Adrenal gland (tissue), 12 donors: ENCODE results near the gene PTGES2. TPM values are rescaled to one million over a fixed set of nuclear protein-coding genes. Genes with fewer than 3 reads are reported as not detected.

Experiments used
- DNase-seq, 7 donors: peaks; one replicate each; pipeline ENCODE4 v3.0.0-alpha.2; 2019 to 2020
- H3K27ac ChIP-seq, 5 donors: fragments of 200-600 bp; sonication (generic) in 4 of 5; 1 replicate in 3 of 5; 2 replicates in 2 of 5; pipeline versions ENCODE4 v1.5.1 to v1.8.0; 2016 to 2020; ENCODE audit warnings: mild to moderate bottlenecking in 1 of 5
- H3K27me3 ChIP-seq: fragments of 200-600 bp; 2 replicates; pipeline ENCODE4 v1.8.0; 2021
- H3K36me3 ChIP-seq, 2 donors: fragments of 200-600 bp; replicated peaks in 1 of 2; 1 replicate in 1 of 2; 2 replicates in 1 of 2; pipeline versions ENCODE4 v1.5.1 to v1.8.0; 2018 to 2022
- H3K4me1 ChIP-seq, 2 donors: fragments of 200-600 bp; replicated peaks in 1 of 2; 1 replicate in 1 of 2; 2 replicates in 1 of 2; pipeline versions ENCODE4 v1.5.1 to v1.8.0; 2018 to 2021
- H3K4me3 ChIP-seq, 4 donors: fragments of 200-600 bp; sonication (generic) in 3 of 4; one replicate each; pipeline ENCODE4 v1.5.1; 2016 to 2018
- H3K9me3 ChIP-seq, 3 donors: fragments of 200-600 bp; sonication (generic) in 1 of 3; replicated peaks in 1 of 3; 1 replicate in 2 of 3; 2 replicates in 1 of 3; pipeline versions ENCODE4 v1.5.1 to v1.8.0; 2016 to 2021
- CTCF ChIP-seq, 6 experiments: fragments of 450-650 bp in 4 of 6; fragments of 200-600 bp in 2 of 6; sonication (generic) in 1 of 6; IDR thresholded peaks; 1 replicate in 5 of 6; 2 replicates in 1 of 6; pipeline versions ENCODE4 v1.5.1 to v1.8.0; 2016 to 2021; ENCODE audit warnings: antibody characterized with exemption in 6 of 6, mild to moderate bottlenecking in 2 of 6, moderate library complexity in 1 of 6
- POLR2A ChIP-seq, 2 donors: fragments of 450-650 bp; IDR thresholded peaks; one replicate each; pipeline ENCODE4 v1.6.1; 2017; ENCODE audit warnings: antibody characterized with exemption in 2 of 2, mild to moderate bottlenecking in 2 of 2, moderate library complexity in 1 of 2
- WGBS, 4 donors: extraction: QIAGEN DNeasy Blood & Tissue Kit in 2 of 4; methylation state at CpG; one replicate each; pipeline versions ENCODE4 v1.1.5 to v1.1.7; 2013 to 2017; 5-methylcytosine and 5-hydroxymethylcytosine counted together
- intact Hi-C, 2 donors: fragments of 100-400 bp; cut with DNase I; formaldehyde crosslinking; loops; one replicate each; pipeline versions ENCODE4 v1.14.1 to v1.15.0; 2022 to 2023
- polyA plus RNA-seq, 3 donors: library from polyadenylated mRNA; stranded (reverse); fragments of 200-250 nt in 2 of 3; fragments of 350-450 nt in 1 of 3; fragmentation: Illumina TruSeq in 1 of 3; extraction: RNeasy Lipid Tissue Mini Kit (QIAGEN cat#74804) in 1 of 3; gene quantifications; one replicate each; pipeline ENCODE4 v1.2.3, GENCODE V29; 2013 to 2014
- total RNA-seq, 9 donors: library from RNA; depleted of rRNA in 4 of 9; stranded (reverse); fragments of >200 nt in 4 of 9; fragments of 120-200 nt in 1 of 9; fragmentation: NEBNext Ultra II Directional in 1 of 9; extraction: Animal tissue kit (Norgen Biotek cat#: 25700) in 1 of 9; gene quantifications; one replicate each; pipeline versions ENCODE4 v1.1.0 to v1.2.4, GENCODE V29; 2013 to 2023
- donor health status: healthy with polysubstance abuse.
- donor health status: Bipolar disorder and iron deficiency.
- donor health status: DM: yes; HTN: yes; CAD: no.
- donor health status: DM: no; HTN: no; CAD: no.
- donor health status: DM: no; HTN: no; CAD: no.
- donor health status: DM: yes; HTN: yes; CAD: no.

PTGES2 gene
- total and polyA plus RNA-seq, 12 donors: 64.8 to 147 (median 98.4) TPM

DNA sequence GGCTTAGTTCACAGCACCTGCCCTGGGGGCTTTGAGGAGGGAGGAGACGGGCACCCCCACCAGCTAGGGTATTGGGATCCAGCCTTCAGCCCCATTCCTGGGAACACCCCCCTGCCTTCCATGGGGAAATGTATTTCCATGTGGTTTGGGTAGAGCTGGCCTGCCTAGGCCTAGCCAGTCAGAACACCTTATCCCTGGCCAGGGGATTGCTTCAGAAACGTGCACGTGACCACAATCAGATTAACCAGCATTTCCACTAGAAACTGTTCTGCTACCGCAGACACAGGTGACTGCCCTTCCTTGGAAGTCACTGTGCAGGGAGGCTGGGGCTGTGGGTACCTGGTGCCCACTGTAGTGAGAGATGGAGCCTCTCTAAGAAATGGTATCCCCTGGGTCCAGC lies 46.5 kb upstream of the PTGES2 start:
- TF ChIP-seq POLR2A (IDR thresholded peaks at IDR 0.05) (no peak), CTCF (IDR thresholded peaks at IDR 0.05) (no peak)

DNA sequence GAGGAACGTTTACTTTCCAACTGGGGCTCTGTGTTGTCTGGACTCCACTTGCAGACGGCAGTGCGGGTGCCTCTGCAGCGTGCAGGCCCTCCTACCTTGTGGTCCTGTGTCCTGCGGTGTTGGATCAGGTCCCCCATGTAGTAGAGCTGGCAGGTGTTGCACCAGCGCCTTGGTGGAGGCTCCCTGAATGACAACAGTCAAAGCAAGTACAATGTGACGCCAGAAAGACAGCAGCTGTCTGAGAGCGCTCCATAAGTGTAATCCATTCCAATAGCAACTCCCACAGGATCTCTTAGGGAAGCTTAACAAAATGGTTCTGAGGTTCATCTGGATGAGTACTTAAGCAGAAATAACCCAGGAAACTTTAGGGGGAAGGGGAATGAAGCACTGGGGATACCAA lies 42.4 kb upstream of the PTGES2 start:
- 90 to 97% (median 92%) methylated on average over 2 to 8 of the region's 8 CpGs for WGBS, 4 donors
- no peaks in the 10 kb centered on the region for H3K9me3 ChIP-seq
- H3K36me3 ChIP-seq: peaks cover 0 to 58% of the 10 kb centered on the region in 2 donors
- no peak overlapping the region for H3K27ac ChIP-seq
- peaks cover 5 to 6% of the 10 kb centered on the region in 2 donors for H3K4me1 ChIP-seq
- intact Hi-C loops: no loop called here
- H3K4me3 ChIP-seq: no peak overlapping the region
- H3K27me3 ChIP-seq: no peaks in the 10 kb centered on the region
- TF ChIP-seq CTCF (IDR thresholded peaks at IDR 0.05) (no peak), POLR2A (IDR thresholded peaks at IDR 0.05) (no peak)
- DNase-seq: no peak

More for the DNA sequence above, 46.5 kb upstream of the PTGES2 start:
- Histone ChIP-seq H3K27me3 (no peaks in the 10 kb centered on the region), H3K27ac (peak overlapping the region; percentile 39 to 92 (median 87)), H3K4me3 (no peak overlapping the region), H3K36me3 (peaks cover 0 to 62% of the 10 kb centered on the region in 2 donors), H3K4me1 (peaks cover 24 to 33% of the 10 kb centered on the region in 2 donors), H3K9me3 (no peaks in the 10 kb centered on the region)
- WGBS, 4 donors: 65 to 98% (median 88%) methylated on average over 4 of the region's 4 CpGs
- intact Hi-C loops: no loop called here
- DNase-seq: peak in 1 of 7 donors; percentile 17

- no peak for TF ChIP-seq POLR2A (IDR thresholded peaks at IDR 0.05)
- no peak for TF ChIP-seq CTCF (IDR thresholded peaks at IDR 0.05)
- Histone ChIP-seq H3K4me3 (no peak overlapping the region), H3K27me3 (no peaks in the 10 kb centered on the region), H3K9me3 (no peaks in the 10 kb centered on the region), H3K36me3 (peaks cover 0 to 57% of the 10 kb centered on the region in 2 donors), H3K27ac (no peak overlapping the region), H3K4me1 (peaks cover 5 to 6% of the 10 kb centered on the region in 2 donors)
- DNase-seq: no peak
- intact Hi-C loops: no loop called here
- WGBS, 4 donors: 85 to 89% (median 86%) methylated on average over 6 to 8 of the region's 8 CpGs
These were observed 42.0 kb upstream of the PTGES2 start for GRCh38 chr9:128169492-128169891.

- H3K27ac ChIP-seq: no peak overlapping the region
- no peak overlapping the region for H3K4me3 ChIP-seq
- H3K27me3 ChIP-seq: no peaks in the 10 kb centered on the region
- H3K9me3 ChIP-seq: no peaks in the 10 kb centered on the region
- intact Hi-C loops: no loop called here
- no peak for TF ChIP-seq POLR2A (IDR thresholded peaks at IDR 0.05)
- TF ChIP-seq CTCF (IDR thresholded peaks at IDR 0.05): no peak
- DNase-seq: no peak
- H3K4me1 ChIP-seq: peaks cover 10 to 11% of the 10 kb centered on the region in 2 donors
- peaks cover 0 to 57% of the 10 kb centered on the region in 2 donors for H3K36me3 ChIP-seq
- 91 to 93% (median 92%) methylated on average over 7 to 8 of the region's 8 CpGs for WGBS, 4 donors
These were observed 41.3 kb upstream of the PTGES2 start for GRCh38 chr9:128168731-128169308.
